ENCODE data around the gene EVA1B. TPM values are rescaled to one million over a fixed set of nuclear protein-coding genes. Genes with fewer than 3 reads are reported as not detected.

Gene EVA1B
- total RNA-seq, 3 donors from 2014 or later (not counting 1 experiment from before 2014, with no cell fraction given) = 4.0 to 8.0 (median 4.9) TPM

GRCh38 chr1:36285443-36286101, 37.9 kb downstream of the EVA1B start:
- peaks cover 7 to 22% of the 10 kb centered on the region in 2 donors for H3K4me1 Mint-ChIP-seq
- DNase-seq (peak; percentile 33 to 94), ATAC-seq (peak; percentile 93 to 98 (median 94))
- Histone ChIP-seq H3K36me3 (ENCODE audit: control insufficient read depth, insufficient read depth, low read length) (peaks cover 77% of the 10 kb centered on the region), H3K9me3 (ENCODE audit: control insufficient read depth, insufficient read depth, low read length) (no peaks in the 10 kb centered on the region), H3K27me3 (ENCODE audit: control insufficient read depth, insufficient read depth, low read length) (no peaks in the 10 kb centered on the region), H3K27ac (ENCODE audit: low read length) (no peak overlapping the region), H3K4me3 (ENCODE audit: low read length) (no peak overlapping the region), H3K4me1 (ENCODE audit: control insufficient read depth, insufficient read depth, low read length) (no peaks in the 10 kb centered on the region)
- peak overlapping the region; percentile 63 to 66 for H3K27ac Mint-ChIP-seq
- no peaks in the 10 kb centered on the region for H3K9me3 Mint-ChIP-seq
- no peaks in the 10 kb centered on the region for H3K27me3 Mint-ChIP-seq (ENCODE audit: low read depth in 2 of 2)
- intact Hi-C loops (cut with micrococcal nuclease) = loop anchor here (1.0 to 10.0 kb wide), 4 partner anchors 61 to 186 kb away; partner anchors contain the start of genes THRAP3 and TRAPPC3
- H3K4me3 Mint-ChIP-seq = no peak overlapping the region
- peak; percentile 87 for TF ChIP-seq CTCF (IDR thresholded peaks at IDR 0.05)
- peaks cover 30% of the 10 kb centered on the region for H3K36me3 Mint-ChIP-seq
- WGBS (ENCODE audit: insufficient coverage) = 56% methylated on average over 7 of the region's 7 CpGs

GRCh38 chr1:36284517-36284916, 38.9 kb downstream of the EVA1B start:
- TF ChIP-seq CTCF (IDR thresholded peaks at IDR 0.05) = no peak
- no peak overlapping the region for H3K4me3 ChIP-seq (ENCODE audit: low read length)
- H3K36me3 ChIP-seq (ENCODE audit: control insufficient read depth, insufficient read depth, low read length) = peaks cover 68% of the 10 kb centered on the region
- no peaks in the 10 kb centered on the region for H3K4me1 ChIP-seq (ENCODE audit: control insufficient read depth, insufficient read depth, low read length)
- H3K27me3 ChIP-seq (ENCODE audit: control insufficient read depth, insufficient read depth, low read length) = no peaks in the 10 kb centered on the region
- H3K27me3 Mint-ChIP-seq (ENCODE audit: low read depth in 2 of 2) = no peaks in the 10 kb centered on the region
- intact Hi-C loops (cut with micrococcal nuclease) = loop anchor here (10.0 kb wide), 1 partner anchor 60 kb away; the partner anchor contains the start of gene THRAP3
- peaks cover 16 to 33% of the 10 kb centered on the region in 2 donors for H3K4me1 Mint-ChIP-seq
- no CpG with 5 or more reads among the region's 1 CpG for WGBS (ENCODE audit: insufficient coverage)
- H3K9me3 Mint-ChIP-seq = no peaks in the 10 kb centered on the region
- H3K27ac Mint-ChIP-seq = peak overlapping the region in 1 of 2 donors; percentile 67
- DNase-seq (no peak), ATAC-seq (no peak)
- H3K27ac ChIP-seq (ENCODE audit: low read length) = no peak overlapping the region
- no peak overlapping the region for H3K4me3 Mint-ChIP-seq
- peaks cover 30% of the 10 kb centered on the region for H3K36me3 Mint-ChIP-seq
- H3K9me3 ChIP-seq (ENCODE audit: control insufficient read depth, insufficient read depth, low read length) = no peaks in the 10 kb centered on the region

- Mint-ChIP-seq H3K27me3 (ENCODE audit: low read depth in 2 of 2) (no peaks in the 10 kb centered on the region), H3K27ac (peak overlapping the region in 1 of 2 donors; percentile 67), H3K9me3 (no peaks in the 10 kb centered on the region), H3K4me3 (no peak overlapping the region), H3K36me3 (peaks cover 28% of the 10 kb centered on the region), H3K4me1 (peaks cover 21 to 36% of the 10 kb centered on the region in 2 donors)
- Histone ChIP-seq H3K27ac (ENCODE audit: low read length) (no peak overlapping the region), H3K4me3 (ENCODE audit: low read length) (no peak overlapping the region), H3K36me3 (ENCODE audit: control insufficient read depth, insufficient read depth, low read length) (peaks cover 63% of the 10 kb centered on the region), H3K9me3 (ENCODE audit: control insufficient read depth, insufficient read depth, low read length) (no peaks in the 10 kb centered on the region), H3K27me3 (ENCODE audit: control insufficient read depth, insufficient read depth, low read length) (no peaks in the 10 kb centered on the region), H3K4me1 (ENCODE audit: control insufficient read depth, insufficient read depth, low read length) (no peaks in the 10 kb centered on the region)
- ATAC-seq (no peak), DNase-seq (no peak)
- no peak for TF ChIP-seq CTCF (IDR thresholded peaks at IDR 0.05)
- intact Hi-C loops (cut with micrococcal nuclease) = loop anchor here (10.0 kb wide), 1 partner anchor 59 kb away; the partner anchor contains the start of gene THRAP3
- 92% methylated on average over 1 of the region's 1 CpG for WGBS (ENCODE audit: insufficient coverage)
Observed at GRCh38 chr1:36284061-36284460, 39.4 kb downstream of the EVA1B start.
